Measurements from ENCODE around the gene TLR5.
A peak's percentile ranks its signal among the peaks of the same experiment; 100 is the strongest.

Gene TLR5

DNA sequence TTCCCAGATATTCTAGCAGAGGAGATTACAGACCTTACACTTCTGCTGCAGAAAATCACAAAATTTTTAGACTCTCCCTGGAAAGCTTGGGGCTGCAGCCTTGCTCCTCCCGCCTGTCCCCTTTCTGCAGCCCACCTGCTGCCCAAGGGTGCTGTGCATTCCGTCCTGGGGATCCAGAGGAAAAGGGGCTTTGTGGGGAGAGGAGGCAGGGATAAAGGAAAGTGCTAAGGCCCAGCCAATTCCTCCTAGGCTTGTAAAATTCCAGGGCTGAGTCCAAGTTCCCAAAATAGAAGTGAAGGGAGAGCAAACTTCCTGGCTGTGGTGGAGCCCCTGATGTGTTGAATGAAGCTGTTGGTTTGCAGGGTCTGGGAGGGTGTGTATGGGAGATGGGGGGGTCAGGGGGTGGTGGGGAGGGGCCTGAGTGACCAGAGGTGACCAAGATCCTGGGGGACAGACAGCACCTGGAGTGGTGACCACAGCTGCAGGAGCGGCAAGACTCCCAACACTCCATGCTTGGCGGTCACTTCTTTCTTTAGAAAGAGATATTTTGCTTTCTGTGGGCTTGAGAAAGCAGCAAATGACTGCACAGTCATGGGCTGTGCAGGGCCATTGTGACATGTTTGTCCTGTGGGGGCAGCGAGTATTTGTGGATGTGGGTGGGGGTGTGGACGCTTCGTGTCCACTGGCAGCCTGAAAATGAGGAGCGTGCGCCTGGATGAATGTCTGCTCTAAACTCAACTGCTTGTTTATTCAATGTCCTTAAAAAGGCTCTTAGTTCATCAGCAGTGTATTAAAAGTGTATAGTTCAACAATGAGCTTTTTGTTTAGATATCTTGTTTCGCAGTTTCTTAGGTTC is 68.4 kb downstream of the TLR5 start:
- no peak overlapping the region for H3K4me2 ChIP-seq (ENCODE audit: insufficient read depth, low read length, poor library complexity, severe bottlenecking)
- H3K4ac ChIP-seq (ENCODE audit: low read length) = no peak overlapping the region
- H3K9me3 ChIP-seq (replicated peaks in 1 of 2; ENCODE audit: control insufficient read depth in 2 of 2, insufficient read depth in 1 of 2, low read depth in 1 of 2, low read length in 2 of 2) = no peaks in the 10 kb centered on the region
- no peak overlapping the region for H3K27ac ChIP-seq (replicated peaks; ENCODE audit: low read length)
- no peak overlapping the region for H2AFZ ChIP-seq (ENCODE audit: low read length)
- no peak overlapping the region for H2BK120ac ChIP-seq (ENCODE audit: low read depth, low read length)
- no peak overlapping the region for H2BK5ac ChIP-seq (ENCODE audit: low read length)
- H3K23ac ChIP-seq (ENCODE audit: low read depth, low read length, poor library complexity) = no peak overlapping the region
- no peak for DNase-seq (ENCODE audit: low spot score)
- H3K79me1 ChIP-seq (ENCODE audit: low read depth, low read length) = no peaks in the 10 kb centered on the region
- H3K14ac ChIP-seq (ENCODE audit: low read length) = no peak overlapping the region
- no peak overlapping the region for H2AK5ac ChIP-seq (ENCODE audit: low read depth, low read length)
- no peak overlapping the region for H4K91ac ChIP-seq (ENCODE audit: low read depth, low read length, poor library complexity)
- no peak overlapping the region for H3K9ac ChIP-seq (ENCODE audit: low read depth, low read length, poor library complexity)
- peaks cover 0 to 4% of the 10 kb centered on the region in 2 donors for H3K4me1 ChIP-seq (ENCODE audit: control insufficient read depth in 2 of 2, insufficient read depth in 1 of 2, low read depth in 1 of 2, low read length in 2 of 2)
- no peaks in the 10 kb centered on the region for H3K27me3 ChIP-seq (ENCODE audit: control insufficient read depth in 3 of 3, insufficient read depth in 3 of 3, low read depth in 1 of 3, low read length in 3 of 3)
- H2BK12ac ChIP-seq (ENCODE audit: low read length) = no peak overlapping the region
- no CpG with 5 or more reads among the region's 10 CpGs for WGBS, 2 donors (ENCODE audit: extremely low coverage in 2 of 2, insufficient read length in 2 of 2, insufficient replicate concordance in 1 of 2)
- H2BK15ac ChIP-seq (ENCODE audit: low read length) = no peak overlapping the region
- H4K8ac ChIP-seq (ENCODE audit: low read depth, low read length) = no peak overlapping the region
- peak overlapping the region; percentile 9 for H3K18ac ChIP-seq (ENCODE audit: low read length)
- no peak overlapping the region for H3K4me3 ChIP-seq (ENCODE audit: low read length in 2 of 2)
- no peaks in the 10 kb centered on the region for H3K36me3 ChIP-seq (replicated peaks in 1 of 2; ENCODE audit: control insufficient read depth in 2 of 2, insufficient read depth in 2 of 2, low read length in 2 of 2)

DNA sequence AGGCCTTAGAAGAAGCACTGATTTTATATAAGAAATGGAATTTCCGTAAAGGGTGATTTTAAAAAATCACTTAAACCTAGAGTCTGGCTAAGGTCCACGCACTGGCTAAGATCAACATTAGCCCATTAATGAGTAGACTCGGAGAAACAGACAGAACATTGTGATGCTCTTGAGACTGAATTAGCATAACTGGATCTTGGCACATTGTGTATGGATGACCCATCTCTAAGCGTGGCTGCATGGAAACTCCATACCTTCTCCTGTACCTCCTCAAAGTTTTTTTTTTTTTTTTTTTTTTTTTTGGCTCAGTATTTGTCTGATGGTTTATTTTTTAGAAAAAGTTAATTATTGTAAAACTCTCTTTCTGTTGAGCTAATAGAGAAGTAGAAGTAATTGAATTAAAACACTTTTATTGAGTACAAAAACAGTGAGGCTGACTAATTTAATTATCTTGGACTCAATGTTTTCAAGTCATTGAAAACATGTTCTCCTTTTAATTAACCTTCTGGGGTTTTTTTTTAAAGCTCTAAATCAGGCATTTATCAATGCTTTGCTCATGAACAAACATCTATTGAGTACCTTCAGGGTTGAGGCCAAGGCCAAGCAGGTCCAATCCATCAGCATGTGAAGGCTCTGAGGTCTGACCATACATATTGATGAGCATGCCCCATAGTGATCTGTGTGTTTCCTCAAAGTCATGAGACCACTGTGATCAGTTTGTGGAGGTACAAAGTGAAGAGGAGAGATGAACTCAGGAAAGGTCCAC is 74.0 kb downstream of the TLR5 start:
- Histone ChIP-seq H4K91ac (ENCODE audit: low read depth, low read length, poor library complexity) (no peak overlapping the region), H3K23ac (ENCODE audit: low read depth, low read length, poor library complexity) (no peak overlapping the region), H3K9me3 (replicated peaks in 1 of 2; ENCODE audit: control insufficient read depth in 2 of 2, insufficient read depth in 1 of 2, low read depth in 1 of 2, low read length in 2 of 2) (no peaks in the 10 kb centered on the region), H2AK5ac (ENCODE audit: low read depth, low read length) (no peak overlapping the region), H3K27ac (replicated peaks; ENCODE audit: low read length) (no peak overlapping the region), H3K4me3 (ENCODE audit: low read length in 2 of 2) (no peak overlapping the region), H3K79me1 (ENCODE audit: low read depth, low read length) (no peaks in the 10 kb centered on the region), H2BK15ac (ENCODE audit: low read length) (no peak overlapping the region), H2BK12ac (ENCODE audit: low read length) (no peak overlapping the region), H3K14ac (ENCODE audit: low read length) (no peak overlapping the region), H3K9ac (ENCODE audit: low read depth, low read length, poor library complexity) (no peak overlapping the region), H2BK120ac (ENCODE audit: low read depth, low read length) (no peak overlapping the region), H3K4ac (ENCODE audit: low read length) (no peak overlapping the region), H3K18ac (ENCODE audit: low read length) (no peak overlapping the region), H2AFZ (ENCODE audit: low read length) (no peak overlapping the region), H3K4me2 (ENCODE audit: insufficient read depth, low read length, poor library complexity, severe bottlenecking) (no peak overlapping the region), H3K4me1 (ENCODE audit: control insufficient read depth in 2 of 2, insufficient read depth in 1 of 2, low read depth in 1 of 2, low read length in 2 of 2) (no peaks in the 10 kb centered on the region), H2BK5ac (ENCODE audit: low read length) (no peak overlapping the region), H4K8ac (ENCODE audit: low read depth, low read length) (no peak overlapping the region), H3K36me3 (replicated peaks in 1 of 2; ENCODE audit: control insufficient read depth in 2 of 2, insufficient read depth in 2 of 2, low read length in 2 of 2) (no peaks in the 10 kb centered on the region), H3K27me3 (ENCODE audit: control insufficient read depth in 3 of 3, insufficient read depth in 3 of 3, low read depth in 1 of 3, low read length in 3 of 3) (no peaks in the 10 kb centered on the region)
- no peak for DNase-seq (ENCODE audit: low spot score)
- no CpG with 5 or more reads among the region's 4 CpGs for WGBS, 2 donors (ENCODE audit: extremely low coverage in 2 of 2, insufficient read length in 2 of 2, insufficient replicate concordance in 1 of 2)

DNA sequence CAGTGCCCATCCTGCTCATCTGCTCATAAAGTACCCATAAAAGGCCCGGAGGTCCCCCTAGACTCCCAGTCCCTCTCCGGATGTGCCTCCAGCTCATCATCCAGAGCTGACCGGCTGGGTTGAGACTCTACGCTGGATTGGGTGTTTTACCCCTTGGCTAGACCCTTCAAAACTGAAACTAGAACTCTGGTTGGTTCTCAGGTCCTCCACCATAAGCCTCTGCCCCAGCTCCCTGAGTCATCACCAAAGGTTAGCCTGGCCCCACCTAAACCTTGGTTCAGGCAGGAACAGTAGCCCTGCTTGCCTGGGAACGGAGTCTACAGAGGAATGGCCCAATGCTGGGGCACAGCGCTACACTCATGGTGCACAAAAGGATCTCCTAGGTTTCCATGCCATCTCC is 75.1 kb downstream of the TLR5 start:
- no peak overlapping the region for H3K23ac ChIP-seq (ENCODE audit: low read depth, low read length, poor library complexity)
- no peak overlapping the region for H3K4ac ChIP-seq (ENCODE audit: low read length)
- no peak overlapping the region for H4K91ac ChIP-seq (ENCODE audit: low read depth, low read length, poor library complexity)
- H2AK5ac ChIP-seq (ENCODE audit: low read depth, low read length) = no peak overlapping the region
- H3K79me1 ChIP-seq (ENCODE audit: low read depth, low read length) = no peaks in the 10 kb centered on the region
- H2BK120ac ChIP-seq (ENCODE audit: low read depth, low read length) = no peak overlapping the region
- H3K9ac ChIP-seq (ENCODE audit: low read depth, low read length, poor library complexity) = no peak overlapping the region
- WGBS, 2 donors (ENCODE audit: extremely low coverage in 2 of 2, insufficient read length in 2 of 2, insufficient replicate concordance in 1 of 2) = no CpG with 5 or more reads among the region's 6 CpGs
- no peak overlapping the region for H2BK15ac ChIP-seq (ENCODE audit: low read length)
- H4K8ac ChIP-seq (ENCODE audit: low read depth, low read length) = no peak overlapping the region
- H3K36me3 ChIP-seq (replicated peaks in 1 of 2; ENCODE audit: control insufficient read depth in 2 of 2, insufficient read depth in 2 of 2, low read length in 2 of 2) = no peaks in the 10 kb centered on the region
- no peak overlapping the region for H2BK12ac ChIP-seq (ENCODE audit: low read length)
- no peaks in the 10 kb centered on the region for H3K4me1 ChIP-seq (ENCODE audit: control insufficient read depth in 2 of 2, insufficient read depth in 1 of 2, low read depth in 1 of 2, low read length in 2 of 2)
- H3K9me3 ChIP-seq (replicated peaks in 1 of 2; ENCODE audit: control insufficient read depth in 2 of 2, insufficient read depth in 1 of 2, low read depth in 1 of 2, low read length in 2 of 2) = no peaks in the 10 kb centered on the region
- H3K14ac ChIP-seq (ENCODE audit: low read length) = no peak overlapping the region
- H2AFZ ChIP-seq (ENCODE audit: low read length) = peak overlapping the region; percentile 23
- H3K4me3 ChIP-seq (ENCODE audit: low read length in 2 of 2) = no peak overlapping the region
- H3K27me3 ChIP-seq (ENCODE audit: control insufficient read depth in 3 of 3, insufficient read depth in 3 of 3, low read depth in 1 of 3, low read length in 3 of 3) = no peaks in the 10 kb centered on the region
- no peak overlapping the region for H3K27ac ChIP-seq (replicated peaks; ENCODE audit: low read length)
- no peak overlapping the region for H3K18ac ChIP-seq (ENCODE audit: low read length)
- no peak overlapping the region for H3K4me2 ChIP-seq (ENCODE audit: insufficient read depth, low read length, poor library complexity, severe bottlenecking)
- no peak for DNase-seq (ENCODE audit: low spot score)
- H2BK5ac ChIP-seq (ENCODE audit: low read length) = no peak overlapping the region

DNA sequence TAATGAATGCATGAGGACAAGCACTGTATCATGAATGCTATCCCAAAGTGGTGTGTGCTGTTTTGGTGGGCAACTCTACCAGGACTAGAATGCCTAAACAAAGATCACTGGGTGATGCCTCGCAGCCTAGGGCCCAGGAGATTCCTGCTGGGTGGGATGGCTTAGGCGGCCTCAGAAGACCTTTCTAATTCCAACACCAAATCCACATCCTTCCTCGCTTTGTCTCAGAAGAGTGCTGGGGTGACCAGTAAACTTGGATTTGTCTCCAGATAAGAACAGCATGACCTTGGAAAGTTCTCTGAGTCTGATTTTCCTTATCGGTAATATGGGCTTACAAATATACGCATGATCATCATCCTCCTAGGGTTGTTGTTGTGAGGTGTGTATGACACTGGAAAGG is 76.6 kb downstream of the TLR5 start:
- Histone ChIP-seq H3K36me3 (replicated peaks in 1 of 2; ENCODE audit: control insufficient read depth in 2 of 2, insufficient read depth in 2 of 2, low read length in 2 of 2) (no peaks in the 10 kb centered on the region), H3K4me1 (ENCODE audit: control insufficient read depth in 2 of 2, insufficient read depth in 1 of 2, low read depth in 1 of 2, low read length in 2 of 2) (no peaks in the 10 kb centered on the region), H3K23ac (ENCODE audit: low read depth, low read length, poor library complexity) (no peak overlapping the region), H3K9ac (ENCODE audit: low read depth, low read length, poor library complexity) (no peak overlapping the region), H3K27ac (replicated peaks; ENCODE audit: low read length) (no peak overlapping the region), H3K18ac (ENCODE audit: low read length) (no peak overlapping the region), H3K4me3 (ENCODE audit: low read length in 2 of 2) (no peak overlapping the region), H4K91ac (ENCODE audit: low read depth, low read length, poor library complexity) (no peak overlapping the region), H3K4ac (ENCODE audit: low read length) (no peak overlapping the region), H4K8ac (ENCODE audit: low read depth, low read length) (no peak overlapping the region), H2BK15ac (ENCODE audit: low read length) (no peak overlapping the region), H3K79me1 (ENCODE audit: low read depth, low read length) (no peaks in the 10 kb centered on the region), H3K14ac (ENCODE audit: low read length) (no peak overlapping the region), H2BK5ac (ENCODE audit: low read length) (no peak overlapping the region), H2AK5ac (ENCODE audit: low read depth, low read length) (no peak overlapping the region), H2BK12ac (ENCODE audit: low read length) (no peak overlapping the region), H3K27me3 (ENCODE audit: control insufficient read depth in 3 of 3, insufficient read depth in 3 of 3, low read depth in 1 of 3, low read length in 3 of 3) (peaks cover 0 to 3% (median 0%) of the 10 kb centered on the region in 3 experiments), H3K4me2 (ENCODE audit: insufficient read depth, low read length, poor library complexity, severe bottlenecking) (no peak overlapping the region), H2BK120ac (ENCODE audit: low read depth, low read length) (no peak overlapping the region), H3K9me3 (replicated peaks in 1 of 2; ENCODE audit: control insufficient read depth in 2 of 2, insufficient read depth in 1 of 2, low read depth in 1 of 2, low read length in 2 of 2) (no peaks in the 10 kb centered on the region), H2AFZ (ENCODE audit: low read length) (no peak overlapping the region)
- DNase-seq (ENCODE audit: low spot score) = no peak
- WGBS, 2 donors (ENCODE audit: extremely low coverage in 2 of 2, insufficient read length in 2 of 2, insufficient replicate concordance in 1 of 2) = no CpG with 5 or more reads among the region's 5 CpGs

Data from neuronal stem cell (in vitro differentiated cells).